Measurements from ENCODE around the gene CHAC1. TPM values are rescaled to one million over a fixed set of nuclear protein-coding genes. Genes with fewer than 3 reads are reported as not detected.

Gene CHAC1
- total and polyA plus RNA-seq, 10 donors = 0.39 to 5.5 (median 1.6) TPM

- Histone ChIP-seq H3K4me1 (peaks cover 45 to 93% (median 78%) of the 10 kb centered on the region in 6 donors), H3K27me3 (replicated peaks in 1 of 7) (no peaks in the 10 kb centered on the region), H3K9me3 (no peaks in the 10 kb centered on the region), H3K4me3 (peak overlapping the region; percentile 46 to 77 (median 51)), H3K36me3 (peaks cover 0 to 26% (median 14%) of the 10 kb centered on the region in 6 donors), H3K27ac (peak overlapping the region; percentile 92 to 97 (median 92))
- intact Hi-C loops (cut with DNase I; ENCODE audit: low total_unique reads) = loop anchor here (5.0 to 10.0 kb wide), 2 partner anchors 35 to 208 kb away; partner anchors contain the start of gene INO80
- DNase-seq = peak; percentile 91
- WGBS, 5 donors = 7 to 12% (median 8%) methylated on average over 15 to 22 of the region's 22 CpGs
- TF ChIP-seq CTCF (IDR thresholded peaks at IDR 0.05 in 8 of 11, conservative IDR thresholded peaks at IDR 0.05 in 3 of 11) = no peak
- TF ChIP-seq POLR2AphosphoS5 (IDR thresholded peaks at IDR 0.05) = peak; percentile 81 to 85 (median 84)
Observed at GRCh38 chr15:40906991-40907802, 46.1 kb upstream of the CHAC1 start.

- Histone ChIP-seq H3K9me3 (no peaks in the 10 kb centered on the region), H3K4me1 (peaks cover 38 to 86% (median 69%) of the 10 kb centered on the region in 6 donors), H3K4me3 (no peak overlapping the region), H3K27ac (peak overlapping the region in 6 of 8 donors; percentile 92 to 95 (median 92)), H3K27me3 (replicated peaks in 1 of 7) (no peaks in the 10 kb centered on the region), H3K36me3 (peaks cover 0 to 17% (median 6%) of the 10 kb centered on the region in 6 donors)
- TF ChIP-seq POLR2AphosphoS5 (IDR thresholded peaks at IDR 0.05) = no peak
- no peak for TF ChIP-seq CTCF (IDR thresholded peaks at IDR 0.05 in 8 of 11, conservative IDR thresholded peaks at IDR 0.05 in 3 of 11)
- no peak for TF ChIP-seq POLR2A (IDR thresholded peaks at IDR 0.05)
- intact Hi-C loops (cut with DNase I; ENCODE audit: low total_unique reads) = loop anchor here (5.0 to 10.0 kb wide), 2 partner anchors 34 to 207 kb away; partner anchors contain the start of gene INO80
- 83 to 94% (median 87%) methylated on average over 7 of the region's 7 CpGs for WGBS, 5 donors
- DNase-seq = peak; percentile 71
Observed at GRCh38 chr15:40908095-40908494, 45.2 kb upstream of the CHAC1 start.

GRCh38 chr15:40909662-40910630, 43.3 kb upstream of the CHAC1 start:
- Histone ChIP-seq H3K4me1 (peaks cover 23 to 71% (median 50%) of the 10 kb centered on the region in 6 donors), H3K36me3 (peaks cover 0 to 3% (median 0%) of the 10 kb centered on the region in 6 donors), H3K4me3 (no peak overlapping the region), H3K27me3 (replicated peaks in 1 of 7) (no peaks in the 10 kb centered on the region), H3K27ac (peak overlapping the region; percentile 31 to 92 (median 60)), H3K9me3 (no peaks in the 10 kb centered on the region)
- intact Hi-C loops (cut with DNase I; ENCODE audit: low total_unique reads) = loop anchor here (5.0 to 10.0 kb wide), 2 partner anchors 32 to 205 kb away; partner anchors contain the start of gene INO80
- WGBS, 5 donors = 50 to 63% (median 53%) methylated on average over 17 of the region's 17 CpGs
- peak; percentile 75 for DNase-seq
- no peak for TF ChIP-seq POLR2A (IDR thresholded peaks at IDR 0.05)
- TF ChIP-seq POLR2AphosphoS5 (IDR thresholded peaks at IDR 0.05) = peak in 2 of 3 donors; percentile 42 to 62

GRCh38 chr15:40911141-40911540, 42.1 kb upstream of the CHAC1 start:
- H3K4me3 ChIP-seq = no peak overlapping the region
- no peaks in the 10 kb centered on the region for H3K27me3 ChIP-seq (replicated peaks in 1 of 7)
- intact Hi-C loops (cut with DNase I; ENCODE audit: low total_unique reads) = no loop called here
- DNase-seq = no peak
- TF ChIP-seq CTCF (IDR thresholded peaks at IDR 0.05 in 8 of 11, conservative IDR thresholded peaks at IDR 0.05 in 3 of 11) = no peak
- TF ChIP-seq POLR2A (IDR thresholded peaks at IDR 0.05) = no peak
- no peak for TF ChIP-seq POLR2AphosphoS5 (IDR thresholded peaks at IDR 0.05)
- H3K4me1 ChIP-seq = peaks cover 15 to 71% (median 42%) of the 10 kb centered on the region in 6 donors
- 47 to 60% (median 51%) methylated on average over 7 of the region's 7 CpGs for WGBS, 5 donors
- H3K27ac ChIP-seq = peak overlapping the region; percentile 15 to 92 (median 50)
- no peaks in the 10 kb centered on the region for H3K36me3 ChIP-seq
- H3K9me3 ChIP-seq = no peaks in the 10 kb centered on the region
